GM21576 (cell line): Measurements from ENCODE around the gene TFF1.

Source experiments
- ATAC-seq: cut with Tn5 transposase; IDR thresholded peaks from one replicate; pipeline ENCODE4 v1.9.1; 2021; ENCODE audit warnings: mild to moderate bottlenecking, moderate library complexity; ENCODE audit not compliant: unreplicated experiment

Gene TFF1

DNA sequence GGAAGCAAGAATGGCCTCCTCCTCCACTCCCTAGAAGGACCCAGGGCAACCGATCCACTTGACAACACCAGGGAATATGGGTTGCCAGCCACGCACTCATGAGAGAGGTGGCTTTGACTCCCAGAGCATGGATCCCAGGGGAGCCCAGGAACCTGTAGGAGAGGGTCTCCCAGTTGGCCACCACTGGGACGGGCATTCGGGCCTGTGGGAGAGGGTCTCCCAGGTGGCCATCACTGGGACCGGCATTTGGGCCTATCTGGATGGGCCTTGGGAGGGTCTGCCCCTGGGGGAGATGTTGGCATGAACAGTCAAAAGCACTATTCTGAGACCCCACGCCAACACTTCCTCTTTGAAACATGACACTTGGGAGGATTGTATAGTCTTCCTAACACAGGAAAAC lies 565 bp downstream of the TFF1 start:
- ATAC-seq = no peak

DNA sequence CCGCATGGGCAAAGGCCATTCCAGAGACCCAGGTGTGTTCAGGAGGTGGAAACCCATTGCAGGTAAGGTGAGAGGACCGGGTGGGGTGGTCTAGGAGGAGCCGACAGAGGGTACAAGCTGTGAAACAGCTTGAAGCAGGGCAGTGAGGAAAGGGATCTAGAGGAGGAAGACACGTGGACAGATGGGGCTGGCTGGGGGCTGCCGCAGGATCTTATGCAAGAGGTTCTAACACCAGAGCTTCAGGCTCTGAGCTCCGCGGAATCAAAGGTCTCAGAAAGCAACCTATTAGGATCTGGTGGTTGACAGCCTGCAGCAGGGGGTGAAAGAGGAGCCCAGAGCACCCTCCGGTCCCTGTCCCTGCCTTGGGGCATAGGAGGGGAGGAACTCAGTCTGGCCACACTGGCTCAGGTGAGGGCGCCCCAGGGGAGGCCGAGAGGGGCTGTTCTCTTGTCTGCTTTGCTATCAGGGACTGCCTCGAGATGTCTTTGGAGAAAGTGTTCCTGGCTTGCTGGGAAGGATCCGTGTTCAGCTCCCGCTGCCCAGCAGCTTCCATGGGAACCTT lies 1.9 kb downstream of the TFF1 start:
- no peak for ATAC-seq

DNA sequence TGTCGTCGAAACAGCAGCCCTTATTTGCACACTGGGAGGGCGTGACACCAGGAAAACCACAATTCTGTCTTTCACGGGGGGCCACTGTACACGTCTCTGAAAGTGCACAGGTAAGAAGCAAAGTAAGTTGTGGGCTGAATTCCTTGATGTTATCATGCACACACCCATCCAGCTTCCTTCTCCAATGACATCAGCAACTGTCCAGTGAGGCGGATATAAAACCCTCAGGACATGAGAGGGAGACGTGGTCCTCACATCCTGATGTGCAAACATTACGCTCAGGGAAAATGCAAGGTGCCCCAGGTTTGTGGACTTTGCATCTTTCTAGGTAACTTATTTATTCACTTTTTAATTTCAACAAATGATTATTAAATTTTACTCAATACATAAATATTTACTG lies 3.0 kb downstream of the TFF1 start:
- no peak for ATAC-seq

DNA sequence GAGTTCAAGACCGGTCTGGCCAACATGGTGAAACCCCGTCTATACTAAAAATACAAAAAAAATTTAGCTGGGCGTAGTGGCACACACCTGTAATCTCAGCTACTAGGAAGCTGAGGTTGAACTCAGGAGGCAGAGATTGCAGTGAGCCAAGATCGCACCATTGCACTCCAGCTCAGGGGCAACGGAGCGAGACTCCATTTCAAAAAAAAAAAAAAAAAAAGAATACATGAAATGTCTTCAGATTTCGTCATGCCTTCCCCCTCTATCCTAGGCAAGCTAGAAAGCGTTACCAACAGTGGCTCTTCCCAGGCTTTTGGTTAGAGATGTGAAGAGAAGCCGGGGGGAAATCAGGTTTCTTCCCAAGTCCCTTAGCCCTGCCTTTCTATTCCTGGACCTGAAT lies 3.6 kb downstream of the TFF1 start:
- no peak for ATAC-seq

DNA sequence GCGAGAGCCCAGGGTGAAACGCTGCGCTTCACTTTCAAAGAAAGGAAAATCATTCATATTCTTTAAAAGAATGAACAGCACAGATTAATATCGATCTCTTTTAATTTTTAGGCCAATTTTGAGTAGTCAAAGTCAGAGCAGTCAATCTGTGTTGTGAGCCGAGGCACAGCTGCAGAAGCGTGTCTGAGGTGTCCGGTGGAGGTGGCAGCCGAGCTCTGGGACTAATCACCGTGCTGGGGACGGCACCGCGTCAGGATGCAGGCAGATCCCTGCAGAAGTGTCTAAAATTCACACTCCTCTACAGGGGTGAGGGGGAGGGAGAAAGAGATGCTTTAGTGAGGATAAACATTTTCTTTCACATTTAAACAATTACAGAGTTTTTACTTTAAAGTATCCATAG lies 4.1 kb downstream of the TFF1 start:
- ATAC-seq = no peak

DNA sequence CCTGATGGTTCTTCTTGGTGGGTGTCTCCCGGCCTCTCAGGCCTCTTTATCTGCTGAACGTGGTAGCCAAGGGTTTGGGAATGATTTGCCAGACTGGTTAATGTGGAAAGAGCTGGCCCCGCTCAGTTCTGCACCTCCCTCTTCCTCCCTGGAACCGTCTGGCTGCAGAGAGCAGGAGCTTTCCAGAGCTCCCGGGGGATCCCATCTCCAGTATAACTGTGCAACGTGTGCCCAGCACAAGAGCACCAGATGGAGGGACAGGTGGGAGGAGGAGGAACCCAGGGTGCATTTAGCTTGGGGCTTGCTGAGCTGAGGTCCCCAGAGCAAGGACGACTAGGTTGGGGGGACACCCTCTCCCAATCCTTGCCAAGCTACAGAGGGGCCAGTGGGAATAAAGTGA lies 5.0 kb downstream of the TFF1 start:
- no peak for ATAC-seq

DNA sequence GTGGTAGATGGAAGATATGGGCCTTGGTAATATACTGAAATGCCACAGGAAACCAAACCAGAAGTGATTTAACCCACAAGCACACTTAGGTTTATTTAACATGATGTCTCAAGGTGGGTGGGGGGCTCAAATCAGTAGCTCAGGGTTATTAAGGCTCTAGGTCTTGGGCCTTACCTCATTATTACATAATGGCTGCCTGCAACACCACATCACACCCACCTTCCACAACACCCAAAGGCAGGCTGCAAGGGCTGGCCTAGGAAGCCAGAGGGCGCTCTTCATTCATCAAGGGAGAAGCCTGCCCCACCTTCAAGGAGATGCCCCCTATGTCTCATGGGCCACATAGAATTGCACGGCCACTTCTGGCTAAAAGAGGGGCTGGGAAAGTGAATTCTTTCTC lies 6.0 kb downstream of the TFF1 start:
- no peak for ATAC-seq

DNA sequence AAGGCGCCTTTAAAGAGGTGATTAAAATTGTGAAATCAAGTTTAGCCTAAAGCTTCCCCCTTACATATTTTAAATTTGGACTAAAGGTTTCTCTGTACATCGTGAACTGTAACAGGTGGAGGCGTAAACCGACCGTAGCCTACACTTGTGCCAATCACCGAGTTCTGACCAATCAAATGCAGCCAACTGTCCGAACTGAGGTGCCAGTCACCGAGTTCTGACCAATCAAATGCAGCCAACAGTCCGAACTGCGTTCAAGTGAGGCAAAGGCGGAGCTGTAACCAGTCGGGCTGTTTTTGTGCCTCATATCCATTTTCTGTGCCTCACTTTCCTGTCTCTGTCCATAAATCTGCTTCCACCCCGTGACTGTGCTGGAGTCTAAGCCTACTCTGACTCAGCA lies 7.4 kb downstream of the TFF1 start:
- ATAC-seq = no peak

DNA sequence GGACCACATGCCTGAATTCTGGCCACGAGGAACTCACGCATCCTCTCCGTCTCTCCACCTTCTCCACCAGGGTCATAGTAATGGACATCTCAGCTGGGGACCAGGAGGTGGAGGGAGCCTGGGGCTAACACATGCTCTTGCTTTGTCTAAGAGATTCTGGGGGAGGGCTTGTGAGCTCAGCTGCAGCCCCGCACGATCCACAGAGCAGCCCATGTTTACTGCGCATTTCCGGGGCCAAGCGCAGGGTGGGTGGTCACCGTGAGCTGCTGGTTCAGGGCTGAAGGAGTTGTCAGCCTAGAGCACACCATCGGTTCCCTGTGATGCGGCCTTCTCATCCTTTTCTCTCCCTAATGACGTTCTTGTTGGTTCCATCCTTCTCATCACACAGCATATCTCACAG lies 8.1 kb downstream of the TFF1 start:
- ATAC-seq = no peak

DNA sequence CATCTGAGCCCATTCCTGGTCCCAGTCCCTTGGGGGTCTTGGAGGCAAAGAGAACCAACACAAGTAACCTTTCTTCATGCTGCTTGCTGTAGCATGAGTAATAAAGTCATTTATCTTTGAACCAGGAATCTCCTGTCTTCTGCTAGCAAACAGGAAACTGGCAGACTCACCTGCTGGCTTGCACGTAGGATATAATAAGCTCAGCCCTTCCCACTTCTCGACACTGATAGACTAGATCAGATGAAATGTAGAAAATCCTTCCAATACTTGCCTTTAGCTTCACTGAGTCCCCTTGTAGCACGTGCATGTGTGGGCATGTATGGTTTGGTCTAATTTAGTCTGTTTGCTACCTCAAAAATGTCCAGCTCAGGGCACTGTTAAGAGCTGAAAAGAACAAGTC lies 9.0 kb downstream of the TFF1 start:
- ATAC-seq = no peak

DNA sequence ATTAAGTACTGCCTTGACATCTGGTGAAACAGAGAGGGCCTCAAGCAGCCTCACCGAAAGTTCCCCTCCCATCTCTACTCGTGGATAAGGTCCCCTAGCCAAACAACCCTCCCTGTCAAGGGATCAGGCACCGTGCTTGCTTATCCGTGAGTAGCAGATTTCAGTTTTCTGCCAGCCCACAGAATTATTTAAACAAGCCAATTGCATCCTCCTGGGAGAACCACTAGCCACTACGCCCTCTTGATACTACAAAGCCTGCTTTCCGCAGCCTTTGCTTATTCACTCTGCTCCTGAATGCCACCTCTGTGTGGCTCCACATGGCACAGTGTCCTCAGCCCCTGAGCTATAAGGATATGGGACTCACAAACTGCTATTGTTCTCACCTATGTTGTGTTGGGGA lies 9.7 kb downstream of the TFF1 start:
- no peak for ATAC-seq

DNA sequence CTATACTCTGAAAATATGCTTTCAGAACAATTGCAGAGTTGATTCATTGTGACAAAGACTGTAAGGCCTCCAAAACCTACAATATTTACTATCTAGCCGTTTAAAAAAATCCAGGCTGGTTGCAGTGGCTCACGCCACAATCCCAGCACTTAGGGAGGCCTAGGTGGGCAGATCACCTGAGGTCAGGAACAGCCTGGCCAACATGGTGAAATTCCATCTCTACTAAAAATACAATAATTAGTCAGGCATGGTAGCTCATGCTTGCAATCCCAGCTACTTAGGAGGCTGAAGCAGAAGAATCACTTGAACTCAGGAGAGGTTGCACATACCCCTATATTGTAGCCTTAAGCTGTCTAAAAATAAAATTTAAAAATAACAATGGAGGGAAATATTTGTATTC lies 10.3 kb downstream of the TFF1 start:
- ATAC-seq = no peak

DNA sequence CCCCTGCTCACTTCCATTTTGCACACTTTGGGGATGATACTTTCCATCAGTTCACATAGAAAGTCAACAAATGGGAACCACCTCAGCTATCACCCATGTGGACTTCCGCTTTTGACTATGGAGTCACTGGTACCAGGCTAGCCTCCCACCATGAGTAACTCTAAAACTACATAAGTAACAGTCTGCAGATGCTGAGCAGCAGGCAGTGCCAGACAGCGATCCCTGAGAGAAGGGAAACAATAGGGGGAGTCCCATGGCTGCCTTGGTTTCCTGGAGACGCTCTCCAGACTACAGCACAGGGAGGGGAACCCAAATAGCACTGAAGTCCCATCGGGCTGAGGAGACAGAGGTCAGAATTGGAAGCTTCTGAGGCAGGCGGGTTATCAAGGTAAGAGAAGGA lies 12.7 kb downstream of the TFF1 start:
- ATAC-seq = no peak

DNA sequence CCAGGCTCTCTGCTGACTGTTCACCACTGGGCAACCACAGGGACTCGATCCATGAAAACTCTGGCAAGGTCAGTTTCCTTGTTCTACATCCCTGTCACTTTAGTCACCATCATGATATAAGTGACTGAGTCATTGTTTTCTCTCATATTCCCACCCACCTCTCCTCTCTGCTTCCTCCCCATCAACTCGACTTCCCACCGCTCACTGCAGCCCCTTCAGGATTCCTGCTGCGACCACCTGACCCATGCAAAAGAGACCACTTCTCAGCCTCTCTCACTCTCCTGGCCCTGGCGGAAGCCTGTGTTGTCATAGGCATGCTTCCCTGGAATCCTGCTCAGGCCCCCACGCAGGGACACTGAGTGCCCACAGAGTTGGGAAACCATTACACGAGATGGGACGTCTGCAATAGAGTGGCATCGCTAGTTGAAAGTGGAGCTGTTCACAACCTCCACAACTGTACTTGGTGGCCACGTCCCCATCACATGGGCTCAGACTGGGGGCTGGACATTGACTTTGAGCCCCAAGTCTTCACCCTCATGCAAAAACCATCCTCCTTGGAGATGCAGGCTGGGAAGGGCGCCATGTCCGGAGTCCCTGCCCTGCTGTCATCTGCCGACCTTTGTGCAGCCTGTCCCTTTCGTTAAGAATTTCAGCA lies 13.8 kb downstream of the TFF1 start:
- no peak for ATAC-seq

DNA sequence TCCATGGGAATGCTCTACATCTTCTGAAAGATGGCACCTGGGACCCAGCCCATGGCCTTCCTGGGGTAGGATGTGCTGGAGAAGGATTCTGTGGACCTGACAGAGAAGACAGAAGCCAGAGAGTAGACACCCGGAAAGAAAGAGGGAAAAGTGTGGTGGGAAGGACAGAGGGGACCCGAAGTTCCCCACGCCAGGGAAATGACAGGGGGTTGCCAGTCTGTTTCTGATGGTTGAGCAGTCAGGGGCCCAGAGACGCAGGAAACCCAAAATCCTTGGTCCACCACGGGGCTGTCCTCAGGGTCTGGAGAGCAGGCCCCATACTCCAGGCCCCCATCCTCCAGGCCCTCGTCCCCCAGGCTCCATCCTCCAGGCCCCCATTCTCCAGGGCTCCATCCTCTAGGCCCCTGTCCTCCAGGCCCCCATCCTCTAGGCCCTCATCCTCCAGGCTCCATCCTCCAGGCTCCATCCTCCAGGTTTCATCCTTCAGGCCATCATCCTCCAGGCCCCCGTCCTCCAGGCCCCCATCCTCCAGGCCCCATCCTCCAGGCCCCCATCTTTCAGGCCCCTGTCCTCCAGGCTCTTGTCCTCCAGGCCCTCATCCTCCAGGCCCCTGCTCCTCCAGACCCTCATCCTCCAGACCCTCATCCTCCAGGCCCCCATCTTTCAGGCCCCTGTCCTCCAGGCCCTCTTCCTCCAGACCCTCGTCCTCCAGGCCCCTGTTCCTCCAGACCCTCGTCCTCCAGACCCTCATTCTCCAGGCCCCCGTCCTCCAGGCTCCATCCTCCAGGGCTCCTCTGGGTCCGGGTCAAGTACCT lies 14.5 kb downstream of the TFF1 start:
- ATAC-seq = no peak

DNA sequence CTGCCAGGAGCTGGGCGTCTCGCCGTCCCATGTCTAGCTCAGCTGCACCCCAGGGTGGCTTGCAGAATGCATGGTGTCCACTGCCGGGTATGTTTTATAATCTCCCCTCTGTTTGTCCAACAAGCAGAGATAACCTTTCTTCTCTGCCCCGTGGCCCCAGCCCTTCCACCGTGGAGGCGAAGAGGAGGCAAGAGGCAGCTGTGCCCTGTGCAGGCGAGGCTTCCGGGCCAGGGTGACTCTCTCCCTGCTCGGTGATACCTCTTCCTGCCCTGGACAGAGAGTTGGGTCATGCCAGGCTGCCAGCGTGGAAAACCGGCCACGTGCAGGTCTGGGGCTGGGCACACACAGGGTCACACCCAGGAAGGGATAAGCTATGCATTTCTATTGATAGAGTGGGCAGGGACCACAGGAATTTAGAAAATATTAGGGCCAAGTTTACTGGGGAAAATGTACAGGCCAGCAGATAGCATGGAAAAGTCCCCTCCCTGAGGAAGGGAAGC lies 15.4 kb downstream of the TFF1 start, which contains the start of gene TFF2:
Gene TFF2, minus strand, starts transcription at position 68 of the 500 bp plus-strand sequence. Its CDS starts 37 bp downstream, at position 31.
- ATAC-seq = no peak

DNA sequence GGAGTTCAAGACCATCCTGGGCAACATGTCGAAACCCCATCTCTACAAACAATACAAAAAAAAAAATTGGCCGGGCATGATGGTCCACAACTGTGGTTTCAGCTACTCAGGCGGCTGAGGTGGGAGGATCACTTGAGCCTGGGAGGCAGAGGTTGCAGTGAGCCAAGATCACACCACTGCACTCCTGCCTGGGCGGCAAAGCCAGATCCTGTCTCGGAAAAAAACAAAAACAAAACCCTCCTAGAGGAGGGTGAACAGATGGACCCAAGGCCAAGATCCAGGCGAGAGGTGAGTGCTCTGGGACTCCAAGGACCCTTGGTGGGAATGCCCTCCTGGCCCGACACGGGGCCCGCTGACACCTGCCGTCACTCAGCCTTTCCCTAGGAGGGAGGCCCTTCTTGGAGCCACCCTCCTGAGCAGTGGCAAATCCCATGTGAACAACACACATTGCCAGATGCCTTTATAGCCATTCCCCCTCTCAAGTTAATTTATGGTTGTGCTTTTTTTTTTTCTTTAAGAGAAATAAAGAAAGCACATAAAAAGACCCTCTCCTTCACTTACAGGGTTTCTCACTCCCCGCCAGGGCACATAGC lies 15.9 kb downstream of the TFF1 start:
- ATAC-seq = no peak

DNA sequence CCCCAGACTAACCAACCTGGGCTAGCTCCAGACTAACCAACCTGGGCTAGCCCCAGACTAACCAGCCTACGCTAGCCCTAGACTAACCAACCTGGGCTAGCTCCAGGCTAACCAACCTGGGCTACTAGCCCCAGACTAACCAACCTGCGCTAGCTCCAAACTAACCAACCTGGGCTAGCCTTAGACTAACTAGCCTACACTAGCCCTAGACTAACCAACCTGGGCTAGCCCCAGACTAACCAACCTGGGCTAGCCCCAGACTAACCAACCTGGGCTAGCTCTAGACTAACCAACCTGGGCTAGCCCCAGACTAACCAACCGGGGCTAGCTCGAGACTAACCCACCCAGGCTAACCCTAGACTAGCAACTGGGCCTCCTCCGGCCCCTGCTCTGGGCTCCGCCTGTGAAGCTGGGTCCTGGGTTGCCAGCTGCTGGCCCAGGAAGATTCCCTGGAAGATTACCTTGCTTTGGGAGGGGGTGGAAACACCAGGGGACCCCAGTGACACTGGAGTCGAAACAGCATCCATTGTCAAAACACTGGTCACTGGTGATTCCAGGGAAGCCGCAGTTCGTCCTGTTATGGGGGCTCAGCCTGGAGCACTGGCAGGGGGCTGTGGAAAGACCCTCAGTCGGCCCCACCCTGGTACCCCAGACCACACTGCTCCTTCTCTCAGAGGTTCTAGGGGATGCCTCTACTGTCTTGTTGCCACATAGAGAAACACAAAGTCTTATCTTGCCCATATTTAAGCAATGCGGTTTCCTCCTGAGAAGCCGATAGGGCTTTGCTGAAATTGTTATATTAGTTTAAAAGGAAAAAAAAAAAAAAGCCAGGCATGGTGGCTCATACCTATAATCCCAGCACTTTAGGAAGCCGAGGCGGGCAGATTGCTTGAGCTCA lies 16.7 kb downstream of the TFF1 start:
- no peak for ATAC-seq

DNA sequence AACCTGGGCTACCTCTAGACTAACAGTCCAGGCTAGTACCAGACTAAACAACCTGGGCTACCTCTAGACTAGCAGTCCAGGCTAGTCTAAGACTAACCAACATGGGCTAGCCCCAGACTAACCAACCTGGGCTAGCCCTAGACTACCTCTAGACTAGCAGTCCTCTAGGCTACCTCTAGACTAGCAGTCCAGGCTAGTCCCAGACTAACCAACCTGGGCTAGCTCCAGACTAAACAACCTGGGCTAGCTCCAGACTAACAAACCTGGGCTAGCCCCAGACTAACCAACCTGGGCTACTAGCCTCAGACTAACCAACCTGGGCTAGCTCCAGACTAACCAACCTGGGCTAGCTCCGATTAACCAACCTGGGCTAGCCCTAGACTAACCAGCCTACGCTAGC lies 17.6 kb downstream of the TFF1 start:
- ATAC-seq = no peak

DNA sequence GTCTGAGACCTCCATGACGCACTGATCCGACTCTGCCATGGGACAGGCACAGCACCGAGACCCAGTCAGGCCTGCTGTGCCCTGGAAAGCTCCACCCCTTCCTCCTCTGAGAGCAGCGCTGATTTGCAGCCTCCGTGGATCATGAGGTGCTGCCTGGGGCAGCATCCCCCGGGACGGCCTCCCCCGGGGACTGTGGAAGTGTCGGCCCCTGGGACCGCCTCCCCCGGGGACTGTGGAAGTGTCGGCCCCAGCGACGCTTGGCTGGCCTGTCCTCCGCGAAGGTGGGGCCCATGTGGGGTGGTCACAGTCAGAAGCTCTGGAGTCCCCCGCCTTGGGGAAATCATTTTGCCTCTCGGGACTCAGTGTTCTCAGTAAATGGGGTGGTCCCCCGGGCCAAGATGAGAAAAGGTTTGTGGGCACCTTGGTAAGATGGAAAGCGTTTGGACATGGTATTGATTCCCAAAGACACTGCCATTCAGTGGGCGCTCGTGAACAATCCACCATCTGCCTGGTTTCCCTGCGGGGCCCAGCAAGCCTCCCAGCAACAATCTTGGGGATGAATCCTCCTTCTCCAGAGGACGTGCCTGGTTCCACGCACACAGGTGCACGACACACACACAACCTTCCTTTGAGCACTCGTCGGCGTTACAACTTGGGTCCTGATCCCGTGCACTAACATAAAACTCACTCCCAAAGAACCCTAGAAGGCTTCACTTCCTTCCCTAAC lies 18.6 kb downstream of the TFF1 start:
- ATAC-seq = no peak
